Astrocyte (in vitro differentiated cells and primary cell): ENCODE results near the gene WBP1L. TPM values are rescaled to one million over a fixed set of nuclear protein-coding genes. Genes with fewer than 3 reads are reported as not detected.

Experiments used
- DNase-seq: peaks from one replicate; pipeline ENCODE4 v3.0.0-alpha.2; 2010; ENCODE audit warnings: low read depth
- FAIRE-seq: peaks from 2 replicates; lab custom pipeline; 2011; peaks lifted over from hg19 to GRCh38; lab: Jason Lieb, UNC
- H2AFZ ChIP-seq: 2 replicates; pipeline ENCODE4 v1.6.0; 2012; ENCODE audit warnings: low read depth, low read length, inconsistent platforms
- H3K27ac ChIP-seq: 2 replicates; pipeline ENCODE4 v1.5.1; 2011; ENCODE audit warnings: low read depth, low read length, inconsistent platforms
- H3K27me3 ChIP-seq: 2 replicates; pipeline ENCODE4 v1.6.0; 2011; ENCODE audit warnings: low read length, inconsistent platforms; ENCODE audit not compliant: insufficient read depth
- H3K36me3 ChIP-seq: 2 replicates; pipeline ENCODE4 v1.5.1; 2011; ENCODE audit warnings: low read length, inconsistent platforms; ENCODE audit not compliant: insufficient read depth
- H3K4me1 ChIP-seq: 2 replicates; pipeline ENCODE4 v1.5.1; 2011; ENCODE audit warnings: low read length, inconsistent platforms; ENCODE audit not compliant: insufficient read depth
- H3K4me2 ChIP-seq: 2 replicates; pipeline ENCODE4 v1.6.0; 2012; ENCODE audit warnings: low read length, inconsistent platforms
- H3K4me3 ChIP-seq: 2 replicates; pipeline ENCODE4 v1.5.1; 2011; ENCODE audit warnings: low read depth, mild to moderate bottlenecking, low read length, inconsistent platforms; ENCODE audit not compliant: insufficient read depth
- H3K79me2 ChIP-seq: 2 replicates; pipeline ENCODE4 v1.6.0; 2012; ENCODE audit warnings: mild to moderate bottlenecking, low read length, inconsistent platforms; ENCODE audit not compliant: insufficient read depth
- H3K9ac ChIP-seq: 2 replicates; pipeline ENCODE4 v1.6.0; 2012; ENCODE audit warnings: mild to moderate bottlenecking, low read length, inconsistent platforms
- H3K9me3 ChIP-seq: 2 replicates; pipeline ENCODE4 v1.5.1; 2012; ENCODE audit warnings: low read depth, mild to moderate bottlenecking, low read length, inconsistent platforms; ENCODE audit not compliant: insufficient read depth
- H4K20me1 ChIP-seq: 2 replicates; pipeline ENCODE4 v1.6.0; 2012; ENCODE audit warnings: low read length, inconsistent platforms; ENCODE audit not compliant: insufficient read depth
- H3K27ac Mint-ChIP-seq: one replicate; pipeline ENCODE4 v1.8.0; 2021; ENCODE audit warnings: mild to moderate bottlenecking, mixed read lengths; ENCODE audit not compliant: unreplicated experiment
- H3K27me3 Mint-ChIP-seq: one replicate; pipeline ENCODE4 v1.8.0; 2021; ENCODE audit warnings: low read depth, mixed read lengths; ENCODE audit not compliant: unreplicated experiment
- H3K36me3 Mint-ChIP-seq: one replicate; pipeline ENCODE4 v1.8.0; 2021; ENCODE audit warnings: low read depth, mixed read lengths; ENCODE audit not compliant: unreplicated experiment
- H3K4me1 Mint-ChIP-seq: one replicate; pipeline ENCODE4 v1.8.0; 2021; ENCODE audit warnings: low read depth, mixed read lengths; ENCODE audit not compliant: unreplicated experiment
- H3K4me3 Mint-ChIP-seq: one replicate; pipeline ENCODE4 v1.8.0; 2021; ENCODE audit warnings: mild to moderate bottlenecking, moderate library complexity, mixed read lengths; ENCODE audit not compliant: unreplicated experiment
- H3K9me3 Mint-ChIP-seq: one replicate; pipeline ENCODE4 v1.8.0; 2021; ENCODE audit warnings: mild to moderate bottlenecking, mixed read lengths; ENCODE audit not compliant: unreplicated experiment
- EZH2 ChIP-seq: IDR thresholded peaks from 2 replicates; pipeline ENCODE4 v1.6.1; 2012; ENCODE audit warnings: mild to moderate bottlenecking, low read length, inconsistent platforms; ENCODE audit not compliant: insufficient read depth
- total RNA-seq: library from RNA; stranded (reverse); gene quantifications from 2 replicates; pipeline ENCODE4 v1.2.1, GENCODE V29; 2021
- TF ChIP-seq, protein P1 (sequence below): IDR thresholded peaks from 2 replicates; pipeline ENCODE4 v1.5.1; 2011; ENCODE audit warnings: low read depth, mild to moderate bottlenecking, inconsistent platforms, low read length, moderate library complexity; ENCODE audit not compliant: insufficient read depth

Gene WBP1L
- total RNA-seq, 1 donor from 2014 or later: 73.6 TPM

DNA sequence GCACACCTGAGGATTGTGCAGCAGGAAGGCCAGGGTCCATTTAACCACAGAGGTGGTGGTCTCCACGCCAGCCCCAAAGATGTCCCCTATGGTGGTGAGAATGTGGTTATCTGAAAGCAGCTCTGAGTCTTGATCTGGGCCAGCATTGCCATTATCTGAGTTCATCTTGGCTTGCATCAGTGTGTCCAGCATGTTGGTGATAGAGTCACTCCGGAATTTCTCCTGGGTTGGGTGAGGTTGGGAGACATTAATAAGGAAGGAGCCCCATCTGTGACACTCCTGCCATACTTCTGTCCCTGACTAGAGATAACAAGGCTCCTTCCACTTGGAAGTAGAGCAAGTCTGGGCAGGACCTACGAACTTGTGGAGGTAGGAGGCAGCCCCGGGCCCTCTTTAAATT, 89.2 kb downstream of the WBP1L start:
- H3K4me2 ChIP-seq: no peak overlapping the region
- H4K20me1 ChIP-seq: no peaks in the 10 kb centered on the region
- H3K27ac ChIP-seq: no peak overlapping the region
- TF ChIP-seq EZH2: no peak
- TF ChIP-seq, protein P1, sequence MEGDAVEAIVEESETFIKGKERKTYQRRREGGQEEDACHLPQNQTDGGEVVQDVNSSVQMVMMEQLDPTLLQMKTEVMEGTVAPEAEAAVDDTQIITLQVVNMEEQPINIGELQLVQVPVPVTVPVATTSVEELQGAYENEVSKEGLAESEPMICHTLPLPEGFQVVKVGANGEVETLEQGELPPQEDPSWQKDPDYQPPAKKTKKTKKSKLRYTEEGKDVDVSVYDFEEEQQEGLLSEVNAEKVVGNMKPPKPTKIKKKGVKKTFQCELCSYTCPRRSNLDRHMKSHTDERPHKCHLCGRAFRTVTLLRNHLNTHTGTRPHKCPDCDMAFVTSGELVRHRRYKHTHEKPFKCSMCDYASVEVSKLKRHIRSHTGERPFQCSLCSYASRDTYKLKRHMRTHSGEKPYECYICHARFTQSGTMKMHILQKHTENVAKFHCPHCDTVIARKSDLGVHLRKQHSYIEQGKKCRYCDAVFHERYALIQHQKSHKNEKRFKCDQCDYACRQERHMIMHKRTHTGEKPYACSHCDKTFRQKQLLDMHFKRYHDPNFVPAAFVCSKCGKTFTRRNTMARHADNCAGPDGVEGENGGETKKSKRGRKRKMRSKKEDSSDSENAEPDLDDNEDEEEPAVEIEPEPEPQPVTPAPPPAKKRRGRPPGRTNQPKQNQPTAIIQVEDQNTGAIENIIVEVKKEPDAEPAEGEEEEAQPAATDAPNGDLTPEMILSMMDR: no peak
- H3K4me3 Mint-ChIP-seq: peak overlapping the region; percentile 34
- no peak overlapping the region for H3K9ac ChIP-seq
- H3K4me3 ChIP-seq: no peak overlapping the region
- no peak overlapping the region for H2AFZ ChIP-seq
- no peaks in the 10 kb centered on the region for H3K9me3 ChIP-seq
- no peak overlapping the region for H3K27ac Mint-ChIP-seq
- peaks cover 13% of the 10 kb centered on the region for H3K27me3 ChIP-seq
- peaks cover 3% of the 10 kb centered on the region for H3K36me3 Mint-ChIP-seq
- peaks cover 5% of the 10 kb centered on the region for H3K9me3 Mint-ChIP-seq
- H3K27me3 Mint-ChIP-seq: peaks cover 15% of the 10 kb centered on the region
- FAIRE-seq: no peak
- H3K36me3 ChIP-seq: no peaks in the 10 kb centered on the region
- H3K79me2 ChIP-seq: no peaks in the 10 kb centered on the region
- H3K4me1 Mint-ChIP-seq: peaks cover 5% of the 10 kb centered on the region
- no peaks in the 10 kb centered on the region for H3K4me1 ChIP-seq
- DNase-seq: no peak

DNA sequence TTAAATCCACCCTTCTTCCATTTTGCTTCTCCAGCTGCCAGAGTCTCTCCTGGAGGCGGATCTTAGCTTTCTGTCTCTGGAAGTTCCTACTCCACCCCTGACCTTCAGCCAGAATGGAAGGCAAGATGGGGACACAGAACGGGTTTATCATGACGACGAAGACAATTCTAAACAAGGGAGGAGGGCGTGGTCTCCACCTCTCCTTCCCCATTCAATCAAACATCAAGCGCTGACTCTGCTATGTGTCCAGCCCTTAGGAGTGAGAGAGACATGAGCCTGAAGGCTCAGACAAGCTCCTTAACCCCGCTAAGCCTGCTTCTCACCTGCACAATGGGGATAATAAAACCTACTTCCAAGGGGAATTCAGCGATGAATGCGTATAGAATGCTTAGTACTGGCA, 90.4 kb downstream of the WBP1L start:
- no peak overlapping the region for H3K4me3 Mint-ChIP-seq
- no peaks in the 10 kb centered on the region for H3K36me3 ChIP-seq
- no peak for TF ChIP-seq EZH2
- TF ChIP-seq, protein P1: no peak
- peaks cover 16% of the 10 kb centered on the region for H3K9me3 Mint-ChIP-seq
- H3K4me1 ChIP-seq: no peaks in the 10 kb centered on the region
- no peak overlapping the region for H3K9ac ChIP-seq
- DNase-seq (no peak), FAIRE-seq (no peak)
- no peak overlapping the region for H3K4me2 ChIP-seq
- H3K79me2 ChIP-seq: no peaks in the 10 kb centered on the region
- H3K4me3 ChIP-seq: no peak overlapping the region
- peaks cover 5% of the 10 kb centered on the region for H3K4me1 Mint-ChIP-seq
- no peak overlapping the region for H2AFZ ChIP-seq
- no peak overlapping the region for H3K27ac ChIP-seq
- H3K27ac Mint-ChIP-seq: no peak overlapping the region
- H3K36me3 Mint-ChIP-seq: peaks cover 6% of the 10 kb centered on the region
- H3K9me3 ChIP-seq: no peaks in the 10 kb centered on the region
- H4K20me1 ChIP-seq: no peaks in the 10 kb centered on the region
- H3K27me3 ChIP-seq: peaks cover 13% of the 10 kb centered on the region
- H3K27me3 Mint-ChIP-seq: peaks cover 15% of the 10 kb centered on the region

DNA sequence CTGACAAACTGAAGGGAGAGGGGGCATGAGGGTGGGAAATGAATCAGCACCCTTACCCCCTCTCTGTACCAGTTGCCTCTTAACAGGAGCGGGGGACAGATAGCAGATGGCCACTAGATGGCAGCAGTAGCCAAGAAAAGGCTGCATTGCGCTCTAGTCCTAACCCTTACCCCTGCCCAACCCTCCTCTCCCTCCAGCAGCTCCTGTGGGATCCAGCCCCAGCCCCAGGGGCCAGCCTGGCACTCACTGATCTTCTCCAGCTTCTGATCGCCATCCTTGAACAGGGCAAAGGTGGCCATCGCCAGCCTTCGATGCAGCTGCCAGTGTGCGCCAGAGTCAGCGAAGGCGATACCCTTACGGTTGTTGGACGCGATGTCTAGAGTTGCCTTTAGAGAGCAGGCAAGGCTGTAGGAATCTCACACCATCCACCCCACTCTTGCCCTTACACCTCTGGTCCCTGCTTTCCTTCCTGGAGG, 91.3 kb downstream of the WBP1L start:
- H3K4me1 Mint-ChIP-seq: peaks cover 4% of the 10 kb centered on the region
- H3K9me3 Mint-ChIP-seq: peaks cover 24% of the 10 kb centered on the region
- no peak overlapping the region for H2AFZ ChIP-seq
- peaks cover 13% of the 10 kb centered on the region for H3K27me3 ChIP-seq
- H3K27ac Mint-ChIP-seq: no peak overlapping the region
- no peaks in the 10 kb centered on the region for H3K79me2 ChIP-seq
- H3K27ac ChIP-seq: no peak overlapping the region
- FAIRE-seq: no peak
- peak; percentile 34 for DNase-seq
- H3K4me1 ChIP-seq: no peaks in the 10 kb centered on the region
- no peaks in the 10 kb centered on the region for H4K20me1 ChIP-seq
- TF ChIP-seq, protein P1: peak; percentile 78
- TF ChIP-seq EZH2: no peak
- H3K4me3 ChIP-seq: no peak overlapping the region
- no peaks in the 10 kb centered on the region for H3K9me3 ChIP-seq
- H3K27me3 Mint-ChIP-seq: peaks cover 22% of the 10 kb centered on the region
- H3K4me3 Mint-ChIP-seq: no peak overlapping the region
- peaks cover 6% of the 10 kb centered on the region for H3K36me3 Mint-ChIP-seq
- H3K36me3 ChIP-seq: no peaks in the 10 kb centered on the region
- peak overlapping the region; percentile 2 for H3K4me2 ChIP-seq
- no peak overlapping the region for H3K9ac ChIP-seq
